Glutamatergic neuron (in vitro differentiated cells): ENCODE measurements around the gene FCHSD1. TPM values are rescaled to one million over a fixed set of nuclear protein-coding genes. Genes with fewer than 3 reads are reported as not detected.

Experiments used
- DNase-seq: peaks from one replicate; pipeline ENCODE4 v3.0.0; 2022
- H3K27ac Mint-ChIP-seq: one replicate; pipeline ENCODE4 v1.8.0; 2020; ENCODE audit warnings: mild to moderate bottlenecking, mixed read lengths, inconsistent platforms; ENCODE audit not compliant: unreplicated experiment
- H3K27me3 Mint-ChIP-seq: one replicate; pipeline ENCODE4 v1.8.0; 2020; ENCODE audit warnings: mild to moderate bottlenecking, moderate library complexity, mixed read lengths, inconsistent platforms; ENCODE audit not compliant: unreplicated experiment
- H3K36me3 Mint-ChIP-seq: one replicate; pipeline ENCODE4 v1.8.0; 2020; ENCODE audit warnings: mild to moderate bottlenecking, mixed read lengths, inconsistent platforms; ENCODE audit not compliant: unreplicated experiment
- H3K4me1 Mint-ChIP-seq: one replicate; pipeline ENCODE4 v1.8.0; 2020; ENCODE audit warnings: mild to moderate bottlenecking, low read depth, mixed read lengths, inconsistent platforms; ENCODE audit not compliant: unreplicated experiment
- H3K4me3 Mint-ChIP-seq: one replicate; pipeline ENCODE4 v1.8.0; 2020; ENCODE audit warnings: mild to moderate bottlenecking, mixed read lengths, inconsistent platforms; ENCODE audit not compliant: unreplicated experiment
- H3K9me3 Mint-ChIP-seq: one replicate; pipeline ENCODE4 v1.8.0; 2020; ENCODE audit warnings: mild to moderate bottlenecking, moderate library complexity, mixed read lengths, inconsistent platforms; ENCODE audit not compliant: unreplicated experiment
- total RNA-seq: library from RNA; stranded (reverse); fragmentation: NEBNext Ultra II Directional; extraction: Animal tissue kit (Norgen Biotek cat#: 25700); gene quantifications from one replicate; pipeline ENCODE4 v1.2.1, GENCODE V29; 2021; ENCODE audit not compliant: unreplicated experiment
- TF ChIP-seq, protein P1 (sequence below): fragments of 200-600 bp; sonication (generic); IDR thresholded peaks from one replicate; pipeline ENCODE4 v1.5.0; 2021; ENCODE audit not compliant: partially characterized antibody, unreplicated experiment

FCHSD1 gene
- total RNA-seq, 1 donor from 2014 or later: 25.8 TPM

DNA sequence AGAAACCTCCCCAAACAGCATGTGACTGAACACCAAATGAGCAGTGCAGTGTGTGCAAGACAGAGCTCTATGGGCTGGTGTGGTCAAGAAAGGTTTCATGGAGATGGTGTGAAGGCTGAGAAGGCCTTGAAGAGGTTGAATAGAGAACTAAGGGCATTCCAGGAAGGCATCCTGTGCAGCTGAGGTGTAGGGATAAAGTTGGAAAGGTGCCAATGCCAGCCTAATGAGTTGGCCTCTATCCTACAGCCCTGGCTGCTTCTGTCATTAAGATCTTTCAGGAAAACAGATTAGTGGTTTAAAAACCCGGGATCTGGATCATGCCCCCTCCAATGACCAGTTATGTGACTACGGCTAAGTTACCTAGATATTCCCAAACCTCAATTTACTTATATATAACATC lies 18.6 kb downstream of the FCHSD1 start:
- peaks cover 11% of the 10 kb centered on the region for H3K4me1 Mint-ChIP-seq
- TF ChIP-seq, protein P1, sequence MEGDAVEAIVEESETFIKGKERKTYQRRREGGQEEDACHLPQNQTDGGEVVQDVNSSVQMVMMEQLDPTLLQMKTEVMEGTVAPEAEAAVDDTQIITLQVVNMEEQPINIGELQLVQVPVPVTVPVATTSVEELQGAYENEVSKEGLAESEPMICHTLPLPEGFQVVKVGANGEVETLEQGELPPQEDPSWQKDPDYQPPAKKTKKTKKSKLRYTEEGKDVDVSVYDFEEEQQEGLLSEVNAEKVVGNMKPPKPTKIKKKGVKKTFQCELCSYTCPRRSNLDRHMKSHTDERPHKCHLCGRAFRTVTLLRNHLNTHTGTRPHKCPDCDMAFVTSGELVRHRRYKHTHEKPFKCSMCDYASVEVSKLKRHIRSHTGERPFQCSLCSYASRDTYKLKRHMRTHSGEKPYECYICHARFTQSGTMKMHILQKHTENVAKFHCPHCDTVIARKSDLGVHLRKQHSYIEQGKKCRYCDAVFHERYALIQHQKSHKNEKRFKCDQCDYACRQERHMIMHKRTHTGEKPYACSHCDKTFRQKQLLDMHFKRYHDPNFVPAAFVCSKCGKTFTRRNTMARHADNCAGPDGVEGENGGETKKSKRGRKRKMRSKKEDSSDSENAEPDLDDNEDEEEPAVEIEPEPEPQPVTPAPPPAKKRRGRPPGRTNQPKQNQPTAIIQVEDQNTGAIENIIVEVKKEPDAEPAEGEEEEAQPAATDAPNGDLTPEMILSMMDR: no peak
- no peaks in the 10 kb centered on the region for H3K9me3 Mint-ChIP-seq
- no peak for DNase-seq
- no peak overlapping the region for H3K4me3 Mint-ChIP-seq
- H3K36me3 Mint-ChIP-seq: no peaks in the 10 kb centered on the region
- H3K27me3 Mint-ChIP-seq: peaks cover 3% of the 10 kb centered on the region
- H3K27ac Mint-ChIP-seq: no peak overlapping the region

DNA sequence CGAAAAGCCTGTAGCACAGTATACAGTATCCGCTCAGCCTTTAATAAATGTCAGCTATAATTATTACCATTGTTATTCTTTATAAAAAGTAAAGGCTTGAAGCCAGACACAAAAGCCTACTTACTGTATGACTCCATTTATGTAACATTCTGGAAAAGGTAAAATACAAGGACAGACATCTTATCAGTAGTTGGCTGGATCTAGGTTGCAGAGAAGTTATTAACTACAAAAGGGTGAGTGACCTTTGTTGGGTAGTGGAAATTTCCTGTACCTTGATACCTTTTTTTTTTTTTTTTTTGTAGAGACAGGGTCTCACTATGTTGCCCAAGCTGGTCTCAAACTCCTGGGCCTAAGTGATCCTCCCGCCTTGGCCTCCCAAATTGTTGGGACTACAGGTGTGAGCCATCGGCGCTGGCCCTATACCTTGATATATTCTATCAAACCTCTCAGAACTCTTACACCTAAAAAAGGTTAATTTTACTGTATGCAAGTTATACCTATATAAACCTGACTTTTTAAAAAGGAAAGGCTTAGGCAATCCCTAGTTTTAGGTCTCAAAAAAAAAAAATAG lies 20.6 kb downstream of the FCHSD1 start:
- no peaks in the 10 kb centered on the region for H3K9me3 Mint-ChIP-seq
- DNase-seq: no peak
- no peak overlapping the region for H3K4me3 Mint-ChIP-seq
- TF ChIP-seq, protein P1: no peak
- no peaks in the 10 kb centered on the region for H3K36me3 Mint-ChIP-seq
- peaks cover 4% of the 10 kb centered on the region for H3K4me1 Mint-ChIP-seq
- H3K27me3 Mint-ChIP-seq: no peaks in the 10 kb centered on the region
- H3K27ac Mint-ChIP-seq: no peak overlapping the region

DNA sequence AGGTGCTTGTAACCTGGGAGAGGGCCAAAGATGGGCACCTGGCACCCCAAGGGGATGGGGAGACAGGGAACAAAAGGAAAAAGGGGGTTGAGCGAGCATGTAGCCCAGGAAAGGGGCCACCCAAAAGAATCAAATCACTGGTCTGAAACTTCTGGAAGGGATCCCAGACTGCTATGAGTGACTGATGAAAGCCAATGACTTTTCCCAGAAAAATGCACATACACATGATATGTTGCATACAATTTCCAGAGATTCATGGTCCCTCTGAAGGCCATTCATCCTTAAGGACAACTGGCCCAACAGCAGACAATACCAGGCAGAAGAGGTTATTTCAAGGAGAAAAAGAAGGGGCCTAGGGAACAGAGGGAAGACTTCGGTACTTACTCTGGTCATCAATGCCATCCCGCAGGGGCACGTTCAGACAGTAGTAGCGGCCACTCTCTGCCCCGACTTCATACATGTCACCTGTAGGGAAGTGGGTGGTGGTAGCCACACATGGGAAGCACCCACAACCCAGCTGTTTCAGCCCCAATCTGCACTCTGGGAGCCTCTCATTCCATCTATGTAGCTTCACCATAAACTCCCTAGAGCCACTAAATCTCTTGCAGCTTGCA lies 22.9 kb downstream of the FCHSD1 start:
- H3K4me3 Mint-ChIP-seq: no peak overlapping the region
- no peak overlapping the region for H3K27ac Mint-ChIP-seq
- H3K36me3 Mint-ChIP-seq: no peaks in the 10 kb centered on the region
- no peaks in the 10 kb centered on the region for H3K27me3 Mint-ChIP-seq
- DNase-seq: no peak
- H3K4me1 Mint-ChIP-seq: peaks cover 1% of the 10 kb centered on the region
- TF ChIP-seq, protein P1: no peak
- no peaks in the 10 kb centered on the region for H3K9me3 Mint-ChIP-seq

DNA sequence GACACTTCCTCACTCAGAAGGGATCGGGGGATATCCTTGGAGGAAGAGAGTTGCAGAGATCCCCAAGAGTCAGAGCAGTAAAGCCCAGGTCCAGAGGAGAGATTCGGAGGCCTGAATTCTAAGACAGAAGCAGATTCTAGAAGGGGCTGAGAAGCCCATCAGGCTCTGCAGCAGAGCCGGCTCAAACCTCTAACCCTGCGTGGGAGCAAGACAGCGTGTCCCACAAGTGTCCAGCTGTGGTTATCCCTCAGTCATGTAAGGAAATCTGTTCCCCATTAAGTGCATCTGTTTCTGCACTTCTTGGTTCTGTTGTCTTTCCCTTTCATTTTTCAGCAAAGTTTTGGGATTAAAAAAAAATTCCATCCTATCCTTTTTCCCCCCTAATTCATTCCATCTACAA lies 27.6 kb downstream of the FCHSD1 start:
- H3K9me3 Mint-ChIP-seq: peaks cover 2% of the 10 kb centered on the region
- H3K36me3 Mint-ChIP-seq: no peaks in the 10 kb centered on the region
- no peak overlapping the region for H3K27ac Mint-ChIP-seq
- peaks cover 2% of the 10 kb centered on the region for H3K27me3 Mint-ChIP-seq
- TF ChIP-seq, protein P1: no peak
- no peak for DNase-seq
- no peak overlapping the region for H3K4me3 Mint-ChIP-seq
- peaks cover 1% of the 10 kb centered on the region for H3K4me1 Mint-ChIP-seq

DNA sequence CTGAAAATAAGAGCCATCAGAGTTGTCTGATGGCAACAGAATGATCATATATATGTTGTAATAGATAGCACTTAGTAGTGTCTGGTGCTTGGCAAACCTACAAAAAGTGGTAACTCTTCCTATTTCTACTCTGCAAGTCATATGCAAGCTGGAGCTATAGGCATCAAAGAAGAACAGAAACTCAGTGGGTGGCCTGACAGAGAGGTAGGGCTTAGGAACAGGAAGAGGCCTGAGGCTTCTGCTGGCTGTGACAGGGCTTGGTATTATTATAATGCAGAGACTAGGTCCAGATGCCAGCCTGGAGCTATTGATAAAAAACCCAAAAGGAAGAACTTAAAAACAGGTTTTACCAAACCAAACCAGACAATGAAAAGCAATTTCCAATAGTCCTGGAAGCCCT lies 28.0 kb downstream of the FCHSD1 start:
- Mint-ChIP-seq H3K36me3 (no peaks in the 10 kb centered on the region), H3K4me1 (peaks cover 1% of the 10 kb centered on the region), H3K27ac (no peak overlapping the region), H3K27me3 (peaks cover 2% of the 10 kb centered on the region), H3K9me3 (peaks cover 3% of the 10 kb centered on the region), H3K4me3 (no peak overlapping the region)
- TF ChIP-seq, protein P1: no peak
- no peak for DNase-seq
